Measurements from ENCODE around the gene FHOD3.

- no peak for TF ChIP-seq CTCF (conservative IDR thresholded peaks at IDR 0.05; ENCODE audit: low read depth, low read length)
- TF ChIP-seq FOS (IDR thresholded peaks at IDR 0.05; ENCODE audit: low read depth, low read length) = no peak
- no peak for TF ChIP-seq CEBPB (IDR thresholded peaks at IDR 0.05; ENCODE audit: low read depth, low read length)
- TF ChIP-seq RCOR1 (IDR thresholded peaks at IDR 0.05; ENCODE audit: insufficient replicate concordance, low read length) = no peak
- TF ChIP-seq MXI1 (IDR thresholded peaks at IDR 0.05; ENCODE audit: borderline replicate concordance, low read depth, low read length) = no peak
Observed at GRCh38 chr18:36805105-36805504, 507.6 kb downstream of the FHOD3 start.

Data from IMR-90 (cell line).